ENCODE measurements around the gene CASP9.

DNA sequence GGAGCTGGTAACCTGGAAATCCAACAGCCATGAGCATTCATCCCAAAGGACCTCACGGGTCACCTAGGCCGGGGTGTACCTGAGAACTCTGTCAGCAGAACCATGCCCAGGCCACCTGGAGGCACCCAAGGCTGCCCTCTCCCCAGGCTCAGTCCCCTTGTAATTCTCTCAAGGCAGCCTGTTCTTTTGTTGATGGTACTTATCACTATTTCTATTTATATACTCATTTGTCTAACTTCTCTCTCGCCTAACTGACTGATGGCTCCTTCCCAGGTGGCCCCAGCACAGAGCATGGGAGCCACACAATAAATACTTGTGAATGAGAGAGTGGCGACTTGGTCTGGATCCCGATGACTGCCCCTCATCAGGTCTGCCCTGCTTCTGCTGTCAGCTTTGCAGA is 16.7 kb downstream of the CASP9 start:
- no peak for TF ChIP-seq EZH2 (IDR thresholded peaks at IDR 0.05; ENCODE audit: insufficient read depth, low read length)
- TF ChIP-seq, protein P1, sequence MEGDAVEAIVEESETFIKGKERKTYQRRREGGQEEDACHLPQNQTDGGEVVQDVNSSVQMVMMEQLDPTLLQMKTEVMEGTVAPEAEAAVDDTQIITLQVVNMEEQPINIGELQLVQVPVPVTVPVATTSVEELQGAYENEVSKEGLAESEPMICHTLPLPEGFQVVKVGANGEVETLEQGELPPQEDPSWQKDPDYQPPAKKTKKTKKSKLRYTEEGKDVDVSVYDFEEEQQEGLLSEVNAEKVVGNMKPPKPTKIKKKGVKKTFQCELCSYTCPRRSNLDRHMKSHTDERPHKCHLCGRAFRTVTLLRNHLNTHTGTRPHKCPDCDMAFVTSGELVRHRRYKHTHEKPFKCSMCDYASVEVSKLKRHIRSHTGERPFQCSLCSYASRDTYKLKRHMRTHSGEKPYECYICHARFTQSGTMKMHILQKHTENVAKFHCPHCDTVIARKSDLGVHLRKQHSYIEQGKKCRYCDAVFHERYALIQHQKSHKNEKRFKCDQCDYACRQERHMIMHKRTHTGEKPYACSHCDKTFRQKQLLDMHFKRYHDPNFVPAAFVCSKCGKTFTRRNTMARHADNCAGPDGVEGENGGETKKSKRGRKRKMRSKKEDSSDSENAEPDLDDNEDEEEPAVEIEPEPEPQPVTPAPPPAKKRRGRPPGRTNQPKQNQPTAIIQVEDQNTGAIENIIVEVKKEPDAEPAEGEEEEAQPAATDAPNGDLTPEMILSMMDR (IDR thresholded peaks at IDR 0.05; ENCODE audit: insufficient read depth, low read depth, low read length), result no peak
